SK-N-MC (cell line): ENCODE data around the gene KIF18A.

Source experiments
- EZH2 ChIP-seq: fragments of 200-600 bp; sonication (generic); IDR thresholded peaks from one replicate; pipeline ENCODE4 v1.6.1; 2017; ENCODE audit warnings: antibody characterized with exemption
- FOXP2 ChIP-seq: optimal IDR thresholded peaks from 2 replicates; pipeline ENCODE3; 2011; ENCODE audit warnings: mild to moderate bottlenecking, moderate library complexity; ENCODE audit not compliant: insufficient read depth; ENCODE audit errors: extremely low read length, control extremely low read depth
- POLR2AphosphoS5 ChIP-seq: IDR thresholded peaks from 2 replicates; pipeline ENCODE4 v1.6.1; 2012; ENCODE audit warnings: mild to moderate bottlenecking, low read depth, low read length, borderline replicate concordance

DNA sequence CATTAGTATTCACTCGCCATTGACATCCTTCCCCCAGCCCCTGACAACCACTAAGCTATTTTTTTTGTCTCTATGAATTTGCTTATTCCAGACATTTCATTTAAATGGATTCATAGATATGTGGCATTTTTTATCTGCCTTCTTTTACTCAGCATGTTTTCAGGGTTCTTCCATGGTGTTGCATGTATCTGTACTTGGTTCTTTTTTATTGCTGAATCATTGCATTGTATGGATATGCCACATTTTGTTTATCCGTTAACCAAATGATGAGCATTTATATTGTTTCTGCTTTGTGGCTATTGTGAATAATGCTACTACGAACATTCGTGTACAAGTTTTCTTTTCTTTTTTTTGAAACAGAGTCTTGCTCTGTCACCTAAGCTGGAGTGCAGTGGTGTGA lies 6.2 kb upstream of the KIF18A start:
- TF ChIP-seq EZH2: no peak
- TF ChIP-seq POLR2AphosphoS5: no peak
- no peak for TF ChIP-seq FOXP2
